C4-2B (cell line): ENCODE results near the gene STXBP4.

Source experiments
- CTCF ChIP-seq: fragments of 450-650 bp; conservative IDR thresholded peaks from 2 replicates; pipeline ENCODE4 v1.5.1; 2017; ENCODE audit warnings: mild to moderate bottlenecking
- ZFX ChIP-seq: fragments of 450-650 bp; IDR thresholded peaks from 2 replicates; pipeline ENCODE4 v1.6.1; 2017

GRCh38 chr17:54996441-54996840 is 27.9 kb downstream of the STXBP4 start:
- no peak for TF ChIP-seq CTCF
- no peak for TF ChIP-seq ZFX
